CD4-positive, alpha-beta T cell treated with Interleukin-4 for 1 hour (primary cell): ENCODE measurements around the gene OSGEP.
A peak's percentile ranks its signal among the peaks of the same experiment; 100 is the strongest.

Source experiments
- DNase-seq, 2 donors: peaks; one replicate each; pipeline ENCODE4 v3.0.0-alpha.2; 2020 to 2022

The OSGEP gene

DNA sequence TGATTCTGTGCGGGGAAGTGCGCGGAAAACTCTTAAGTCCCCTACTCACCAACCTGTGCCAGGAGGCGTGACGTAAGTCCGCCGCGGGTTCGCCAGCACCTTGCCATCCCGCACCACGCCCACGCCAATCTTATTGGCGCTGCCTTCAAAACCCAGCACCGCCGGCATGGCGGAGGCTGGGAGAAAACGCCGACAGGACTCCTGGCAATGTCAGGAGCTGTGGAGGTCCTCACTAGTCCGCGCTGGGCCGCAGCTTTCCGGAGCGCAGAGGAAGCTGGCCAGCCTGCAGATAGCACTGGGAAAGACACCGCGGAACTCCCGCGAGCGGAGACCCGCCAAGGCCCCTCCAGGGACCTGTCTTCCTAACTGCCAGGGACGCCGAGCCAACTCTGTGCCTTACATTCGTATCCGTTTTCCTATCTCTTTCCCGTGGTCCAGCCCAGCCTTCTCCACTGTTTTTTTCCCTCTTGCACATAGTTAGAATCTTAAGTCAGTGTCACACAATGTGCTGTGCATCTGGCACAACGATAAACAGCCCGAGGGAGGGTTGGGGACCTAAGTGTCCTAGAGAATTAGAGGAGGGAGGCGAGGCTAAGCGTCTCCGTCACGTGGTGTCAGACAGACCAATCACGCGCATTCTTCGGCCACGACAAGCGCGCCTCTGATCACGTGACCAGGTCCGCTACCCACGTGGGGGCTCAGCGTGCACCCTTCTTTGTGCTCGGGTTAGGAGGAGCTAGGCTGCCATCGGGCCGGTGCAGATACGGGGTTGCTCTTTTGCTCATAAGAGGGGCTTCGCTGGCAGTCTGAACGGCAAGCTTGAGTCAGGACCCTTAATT is at the start of gene OSGEP, which contains the start of gene APEX1:
Gene OSGEP, minus strand, starts transcription at position 297 of the 839 bp plus-strand sequence. Its CDS starts 129 bp downstream, at position 168.
Gene APEX1, plus strand, starts transcription at position 711 of the 839 bp plus-strand sequence. CDS start 420 bp downstream, outside the sequence.
- DNase-seq: peak; percentile 98 to 99

GRCh38 chr14:20503898-20504297 is 49.3 kb upstream of the OSGEP start:
- no peak for DNase-seq

GRCh38 chr14:20501346-20501745 is 46.7 kb upstream of the OSGEP start:
- DNase-seq: no peak

DNA sequence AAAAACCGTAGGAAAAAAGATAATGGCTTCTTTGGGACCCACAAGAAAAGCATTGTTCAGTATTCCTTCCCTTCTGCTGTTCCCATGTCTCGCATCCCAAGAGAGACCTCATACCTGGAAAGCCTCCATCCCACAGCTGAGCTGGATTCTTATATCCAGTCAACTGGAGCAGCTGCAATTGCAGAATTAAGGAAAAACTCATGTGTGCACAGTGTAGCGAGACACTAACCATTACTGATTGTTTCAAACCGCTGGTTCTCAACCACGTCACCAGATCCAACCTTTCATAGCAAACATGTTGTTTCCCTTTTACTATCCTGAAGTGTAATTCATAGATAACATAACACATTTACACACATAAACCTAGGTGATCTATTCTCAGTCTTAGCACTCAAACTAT is 45.3 kb upstream of the OSGEP start:
- no peak for DNase-seq

DNA sequence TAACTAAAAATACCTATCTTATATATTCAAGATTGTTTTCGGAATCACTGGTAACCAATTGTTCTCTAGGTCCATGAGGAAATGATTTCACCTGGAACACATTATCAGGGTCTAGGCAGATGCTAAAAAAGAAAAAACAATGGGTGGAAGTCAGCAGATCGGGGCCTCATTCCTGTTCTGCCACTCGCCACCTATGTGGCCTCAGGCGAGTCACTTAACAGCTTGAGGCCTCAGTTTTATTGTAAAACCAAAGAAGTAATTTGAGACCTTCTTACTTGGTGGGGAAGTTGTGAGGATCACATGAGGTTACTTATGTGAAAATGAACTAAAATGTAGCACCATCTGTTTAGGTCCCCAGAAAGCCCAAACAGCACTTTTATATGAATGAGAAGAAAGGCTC is 44.5 kb upstream of the OSGEP start:
- DNase-seq: no peak

- no peak for DNase-seq
Measured at GRCh38 chr14:20498622-20499021, 44.0 kb upstream of the OSGEP start.

GRCh38 chr14:20494935-20495766 is 40.5 kb upstream of the OSGEP start:
- DNase-seq: peak in 1 of 2 donors; percentile 16

DNA sequence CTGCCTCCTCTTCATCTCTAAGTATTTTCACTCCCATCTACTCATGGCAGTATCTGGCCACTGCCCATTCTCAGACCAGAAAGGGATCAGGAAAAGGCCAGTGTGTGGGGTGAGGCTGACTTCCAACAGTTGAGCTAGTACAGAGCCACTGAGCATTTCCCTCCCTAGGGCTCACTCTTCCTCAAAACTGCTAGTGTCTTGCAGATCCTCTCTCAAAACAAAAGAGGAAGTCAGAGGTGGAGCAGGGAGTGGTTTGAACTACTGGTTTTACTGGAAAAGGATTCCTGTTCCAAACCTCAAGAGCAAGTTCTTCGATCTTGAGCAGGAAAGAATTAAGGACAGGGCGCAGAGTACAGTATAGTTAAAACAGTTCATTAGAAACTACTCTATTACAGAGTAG is 39.0 kb upstream of the OSGEP start:
- DNase-seq: no peak

DNA sequence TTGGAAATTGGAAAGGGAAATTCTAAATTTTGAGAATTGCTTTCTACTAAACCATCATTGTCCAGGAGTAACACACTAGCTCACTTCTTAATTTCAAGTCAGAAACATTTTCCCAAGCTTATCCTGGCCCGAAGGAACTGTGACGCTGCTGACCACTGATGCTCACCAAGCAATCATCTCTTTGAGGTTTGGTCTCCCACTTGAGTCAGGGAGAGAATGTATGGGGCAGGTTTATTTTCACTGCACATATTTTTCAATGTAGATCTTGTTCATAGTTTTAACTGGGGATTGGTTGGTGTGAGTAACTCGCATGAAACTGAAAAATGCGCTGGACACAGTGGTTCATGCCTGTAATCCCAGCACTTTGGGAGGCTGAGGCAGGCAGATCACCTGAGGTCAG is 37.9 kb upstream of the OSGEP start:
- DNase-seq: no peak

- no peak for DNase-seq
Measured at GRCh38 chr14:20490563-20490962, 36.0 kb upstream of the OSGEP start.

- DNase-seq: peak; percentile 15 to 27
Measured at GRCh38 chr14:20489093-20489994, 34.7 kb upstream of the OSGEP start.

DNA sequence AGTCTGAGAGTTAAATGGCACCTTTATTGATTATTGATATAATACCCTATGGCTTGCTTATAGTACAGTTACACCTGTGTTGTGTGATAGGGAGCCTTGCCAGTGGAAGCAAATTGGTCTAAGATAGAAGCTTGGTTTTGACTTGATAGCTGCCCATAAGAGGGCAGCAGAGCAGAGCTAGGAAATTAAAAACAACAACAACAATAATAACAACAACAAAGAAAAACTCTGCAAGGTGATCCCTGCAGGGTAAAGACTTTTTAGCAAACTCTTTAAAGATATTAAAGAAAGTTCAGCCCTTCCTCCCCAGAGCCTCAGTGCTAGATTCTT is 32.7 kb upstream of the OSGEP start:
- no peak for DNase-seq

GRCh38 chr14:20486684-20487395 is 32.2 kb upstream of the OSGEP start:
- DNase-seq: peak in 1 of 2 donors; percentile 30

DNA sequence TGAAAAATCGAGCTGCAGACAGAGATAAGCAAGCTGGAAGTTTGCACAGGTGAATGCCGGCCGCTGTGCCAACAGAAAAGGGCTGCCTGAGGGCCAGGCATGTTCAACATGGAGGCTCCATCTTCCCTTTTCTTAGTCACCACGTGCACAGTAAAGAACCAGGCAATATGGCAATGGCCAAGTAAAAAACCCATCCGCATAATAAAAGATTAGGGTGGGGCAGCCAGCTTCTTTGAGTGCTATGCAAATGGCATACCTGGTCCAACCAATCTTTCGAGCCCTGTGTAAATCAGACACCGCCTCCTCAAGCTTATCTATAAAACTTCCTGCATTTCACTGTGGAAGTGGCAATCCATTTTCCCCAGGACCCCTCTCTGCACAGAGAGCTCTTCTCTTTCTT is 31.3 kb upstream of the OSGEP start:
- no peak for DNase-seq

DNA sequence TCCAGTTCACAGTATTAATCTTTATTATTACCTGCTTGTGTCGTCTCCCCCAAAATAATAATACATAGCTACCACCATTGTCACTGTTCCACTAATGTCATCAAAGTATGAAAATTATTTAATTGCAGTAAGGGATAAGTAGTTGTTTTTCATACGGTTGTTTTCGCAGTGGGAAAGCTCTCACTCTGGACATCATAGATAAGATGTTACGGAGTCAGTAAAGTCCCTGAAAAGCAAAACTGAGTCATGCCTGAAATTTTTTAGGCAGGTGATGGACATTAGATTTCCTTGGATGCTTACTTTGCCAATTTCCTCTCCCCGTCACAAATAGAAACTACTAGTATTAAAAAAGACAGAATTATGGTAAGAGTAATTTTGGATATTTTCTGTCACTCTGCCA is 27.8 kb upstream of the OSGEP start:
- DNase-seq: no peak

GRCh38 chr14:20478894-20479293 is 24.3 kb upstream of the OSGEP start:
- DNase-seq: no peak

DNA sequence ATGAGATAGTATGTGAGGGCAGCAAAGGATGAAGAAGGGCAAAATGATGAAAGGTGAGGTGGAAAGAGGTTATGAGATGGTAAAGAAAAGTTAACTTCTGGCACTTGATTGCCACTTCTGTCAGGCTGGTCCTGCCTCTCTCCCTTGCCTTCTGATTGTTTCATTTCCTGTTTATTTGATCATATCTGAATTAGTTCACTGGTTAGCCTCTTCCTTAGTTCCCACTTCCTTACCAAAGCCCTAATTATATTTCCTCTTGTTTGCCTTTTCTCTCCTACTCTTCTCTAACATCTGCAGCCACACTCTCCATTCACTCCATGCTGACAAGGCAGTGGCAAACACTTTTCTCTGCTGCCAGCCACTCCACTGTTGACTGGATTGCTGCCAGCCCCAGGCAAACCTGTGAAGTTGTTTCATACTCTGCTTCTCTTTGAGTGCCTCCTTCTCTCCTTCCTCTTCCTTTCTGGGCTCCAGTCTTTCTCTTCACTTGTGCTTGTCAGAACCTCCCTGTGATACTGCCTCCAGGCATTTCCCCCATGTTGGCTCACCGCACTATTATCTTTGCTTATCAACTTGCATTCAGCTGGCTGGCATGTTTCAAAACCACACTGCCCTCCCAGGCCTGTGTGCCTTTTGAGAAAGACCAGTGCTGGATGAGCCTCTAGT is 22.7 kb upstream of the OSGEP start:
- DNase-seq: peak; percentile 30 to 57

DNA sequence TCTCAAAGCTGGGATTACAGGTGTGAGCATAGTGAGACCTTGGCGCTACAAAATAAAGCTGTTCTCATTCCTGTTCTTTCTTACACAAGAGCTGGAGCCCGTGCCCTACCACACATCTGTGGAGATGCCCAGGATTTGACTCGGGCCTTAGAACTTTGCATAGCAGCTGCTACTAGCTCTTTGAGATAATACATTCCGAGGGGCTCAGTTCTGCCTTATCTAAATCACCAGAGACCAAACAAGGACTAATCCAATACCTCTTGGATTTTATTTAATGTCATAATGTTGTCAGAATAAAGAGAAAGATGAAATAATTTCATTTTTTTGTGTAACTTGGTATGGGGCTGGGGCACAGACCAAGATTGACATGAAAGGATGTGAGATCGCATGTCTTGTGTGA is 22.2 kb upstream of the OSGEP start:
- DNase-seq: no peak

GRCh38 chr14:20472536-20473169 is 18.0 kb upstream of the OSGEP start:
- DNase-seq: no peak

DNA sequence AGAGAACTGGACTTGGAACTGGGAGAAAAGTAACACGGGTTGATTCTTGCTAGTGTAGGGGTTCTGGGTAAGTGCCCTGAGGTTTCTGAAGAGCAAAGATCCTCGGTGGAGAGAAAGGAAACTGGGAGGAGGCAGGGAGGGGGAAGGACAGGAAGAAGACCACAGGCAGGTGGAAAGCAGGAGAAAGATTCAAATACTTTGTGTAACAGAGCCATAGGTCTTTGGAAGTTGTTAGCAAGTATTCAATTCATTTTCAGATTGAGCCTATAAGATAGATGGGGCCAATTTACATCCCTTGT is 15.9 kb upstream of the OSGEP start:
- peak in 1 of 2 donors; percentile 23 for DNase-seq

- peak; percentile 53 to 70 for DNase-seq
Measured at GRCh38 chr14:20469890-20470602, 15.4 kb upstream of the OSGEP start.
